Liver (tissue), 3 donors: ENCODE results near the gene GNAO1.

Experiments used
- CTCF ChIP-seq: fragments of 150-350 bp; IDR thresholded peaks from 2 replicates; pipeline ENCODE4 v1.5.1; 2017; ENCODE audit warnings: improper control_type of control experiment, low read depth, low read length; ENCODE audit not compliant: missing input control
- FOXA1 ChIP-seq: IDR thresholded peaks from 2 replicates; pipeline ENCODE4 v1.6.1; 2016; ENCODE audit warnings: antibody characterized with exemption
- FOXA2 ChIP-seq: IDR thresholded peaks from 2 replicates; pipeline ENCODE4 v1.6.1; 2016; ENCODE audit warnings: antibody characterized with exemption
- GABPA ChIP-seq, 2 donors: IDR thresholded peaks in 1 of 2; conservative IDR thresholded peaks in 1 of 2; 2 replicates each; pipeline ENCODE4 v1.6.1; 2016; ENCODE audit warnings: antibody characterized with exemption in 2 of 2, mild to moderate bottlenecking in 1 of 2, moderate library complexity in 1 of 2
- HNF4G ChIP-seq: IDR thresholded peaks from 2 replicates; pipeline ENCODE4 v1.6.1; 2016; ENCODE audit warnings: antibody characterized with exemption
- JUND ChIP-seq, 2 donors: IDR thresholded peaks; 2 replicates each; pipeline ENCODE4 v1.6.1; 2016; ENCODE audit warnings: antibody characterized with exemption in 2 of 2
- NR2F2 ChIP-seq: IDR thresholded peaks from 2 replicates; pipeline ENCODE4 v1.6.1; 2016; ENCODE audit warnings: antibody characterized with exemption
- REST ChIP-seq: IDR thresholded peaks from 2 replicates; pipeline ENCODE4 v1.6.1; 2016; ENCODE audit warnings: antibody characterized with exemption, mild to moderate bottlenecking
- RXRA ChIP-seq, 2 donors: IDR thresholded peaks; 2 replicates each; pipeline ENCODE4 v1.6.1; 2017 to 2018; ENCODE audit warnings: antibody characterized with exemption in 2 of 2, mild to moderate bottlenecking in 1 of 2
- SP1 ChIP-seq: IDR thresholded peaks from 2 replicates; pipeline ENCODE4 v1.6.1; 2018; ENCODE audit warnings: antibody characterized with exemption, mild to moderate bottlenecking
- YY1 ChIP-seq: IDR thresholded peaks from 2 replicates; pipeline ENCODE4 v1.6.1; 2016; ENCODE audit warnings: antibody characterized with exemption, mild to moderate bottlenecking
- TF ChIP-seq, protein P1 (sequence below): IDR thresholded peaks from 2 replicates; pipeline ENCODE4 v1.6.1; 2016; ENCODE audit warnings: antibody characterized with exemption
- TF ChIP-seq, protein P2 (sequence below): IDR thresholded peaks from 2 replicates; pipeline ENCODE4 v1.6.1; 2016; ENCODE audit warnings: antibody characterized with exemption
- donor health status: healthy.
- donor health status: healthy.

DNA sequence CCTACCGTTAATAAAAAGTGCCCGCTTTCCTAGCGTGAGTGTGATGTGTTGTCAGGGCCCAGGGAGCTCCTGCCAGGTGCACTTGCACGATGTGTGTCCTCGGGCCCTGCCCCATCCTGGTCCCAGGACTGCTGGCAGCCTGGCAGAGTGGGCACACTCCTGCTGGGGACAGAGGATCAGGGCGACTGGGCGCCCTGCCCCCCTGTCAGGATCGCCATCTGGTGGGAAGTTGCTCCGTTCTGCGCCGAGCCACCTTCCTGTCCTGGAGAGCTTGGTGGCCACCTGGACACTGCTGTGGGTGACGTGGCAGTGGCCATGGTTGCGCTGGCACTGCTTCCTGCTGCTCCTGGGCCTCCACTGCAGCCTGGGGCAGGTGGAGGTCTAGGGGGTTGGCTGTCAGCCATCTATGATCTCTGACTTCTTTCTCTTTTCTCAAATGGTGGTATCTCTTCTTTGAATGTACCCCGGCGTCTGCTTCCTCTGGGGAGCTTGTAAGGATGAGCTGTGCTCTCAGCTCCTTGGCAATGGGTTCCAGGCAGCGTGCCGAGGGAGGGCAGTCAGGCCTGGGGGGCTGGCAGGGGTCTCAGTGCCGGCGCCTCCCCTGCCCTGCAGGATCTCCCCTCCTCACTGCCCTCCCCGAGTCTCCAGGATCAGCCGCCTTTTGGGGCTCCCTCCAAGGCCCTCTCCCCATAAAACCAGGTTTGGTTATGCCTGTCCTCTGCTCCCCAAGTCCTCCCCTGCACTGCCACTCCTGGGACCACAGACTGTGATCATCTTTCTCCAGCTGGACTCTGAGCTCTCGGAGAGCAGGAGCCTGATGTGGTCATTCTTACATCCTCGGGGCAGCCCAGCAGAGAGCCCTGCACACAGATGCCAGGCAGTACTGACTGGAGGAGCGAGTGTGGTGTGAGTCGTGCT, 157.1 kb downstream of the GNAO1 start:
- no peak for TF ChIP-seq CTCF
- TF ChIP-seq GABPA (IDR thresholded peaks at IDR 0.05 in 1 of 2, conservative IDR thresholded peaks at IDR 0.05 in 1 of 2), result no peak
- no peak for TF ChIP-seq SP1
- TF ChIP-seq YY1, result no peak
- no peak for TF ChIP-seq REST
- TF ChIP-seq FOXA2, result no peak
- TF ChIP-seq, protein P1, sequence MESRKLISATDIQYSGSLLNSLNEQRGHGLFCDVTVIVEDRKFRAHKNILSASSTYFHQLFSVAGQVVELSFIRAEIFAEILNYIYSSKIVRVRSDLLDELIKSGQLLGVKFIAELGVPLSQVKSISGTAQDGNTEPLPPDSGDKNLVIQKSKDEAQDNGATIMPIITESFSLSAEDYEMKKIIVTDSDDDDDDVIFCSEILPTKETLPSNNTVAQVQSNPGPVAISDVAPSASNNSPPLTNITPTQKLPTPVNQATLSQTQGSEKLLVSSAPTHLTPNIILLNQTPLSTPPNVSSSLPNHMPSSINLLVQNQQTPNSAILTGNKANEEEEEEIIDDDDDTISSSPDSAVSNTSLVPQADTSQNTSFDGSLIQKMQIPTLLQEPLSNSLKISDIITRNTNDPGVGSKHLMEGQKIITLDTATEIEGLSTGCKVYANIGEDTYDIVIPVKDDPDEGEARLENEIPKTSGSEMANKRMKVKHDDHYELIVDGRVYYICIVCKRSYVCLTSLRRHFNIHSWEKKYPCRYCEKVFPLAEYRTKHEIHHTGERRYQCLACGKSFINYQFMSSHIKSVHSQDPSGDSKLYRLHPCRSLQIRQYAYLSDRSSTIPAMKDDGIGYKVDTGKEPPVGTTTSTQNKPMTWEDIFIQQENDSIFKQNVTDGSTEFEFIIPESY, result no peak
- TF ChIP-seq, protein P2, sequence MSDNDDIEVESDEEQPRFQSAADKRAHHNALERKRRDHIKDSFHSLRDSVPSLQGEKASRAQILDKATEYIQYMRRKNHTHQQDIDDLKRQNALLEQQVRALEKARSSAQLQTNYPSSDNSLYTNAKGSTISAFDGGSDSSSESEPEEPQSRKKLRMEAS, result no peak
- no peak for TF ChIP-seq HNF4G
- no peak for TF ChIP-seq NR2F2
- no peak for TF ChIP-seq JUND (IDR thresholded peaks at IDR 0.05)
- no peak for TF ChIP-seq RXRA (IDR thresholded peaks at IDR 0.05)
- no peak for TF ChIP-seq FOXA1
